Smooth muscle cell (in vitro differentiated cells): ENCODE data around the gene IRS1. TPM values are rescaled to one million over a fixed set of nuclear protein-coding genes. Genes with fewer than 3 reads are reported as not detected.

ENCODE experiments used
- DNase-seq: peaks from one replicate; lab custom pipeline; 2025; ENCODE audit not compliant: unreplicated experiment; lab: John Stamatoyannopoulos, UW
- H2AFZ ChIP-seq: fragments of 200-600 bp; sonication (generic); 2 replicates; pipeline ENCODE4 v1.6.0; 2016; ENCODE audit warnings: antibody characterized with exemption, low read depth, mild to moderate bottlenecking
- H3F3A ChIP-seq: fragments of 200-600 bp; sonication (generic); 2 replicates; pipeline ENCODE4 v1.6.0; 2017; ENCODE audit warnings: antibody characterized with exemption, low read depth
- H3K27ac ChIP-seq: fragments of 200-600 bp; sonication (generic); 2 replicates; pipeline ENCODE4 v1.5.1; 2016; ENCODE audit warnings: low read depth, mild to moderate bottlenecking
- H3K27me3 ChIP-seq: fragments of 200-600 bp; sonication (generic); 2 replicates; pipeline ENCODE4 v1.6.1; 2016; ENCODE audit warnings: low read depth, mild to moderate bottlenecking
- H3K36me3 ChIP-seq: fragments of 200-600 bp; sonication (generic); 2 replicates; pipeline ENCODE4 v1.5.1; 2016; ENCODE audit warnings: low read depth
- H3K4me1 ChIP-seq: fragments of 200-600 bp; sonication (generic); 2 replicates; pipeline ENCODE4 v1.5.1; 2016; ENCODE audit warnings: low read depth
- H3K4me2 ChIP-seq: fragments of 200-600 bp; sonication (generic); 2 replicates; pipeline ENCODE4 v1.6.0; 2016; ENCODE audit warnings: mild to moderate bottlenecking
- H3K4me3 ChIP-seq: fragments of 200-600 bp; sonication (generic); 2 replicates; pipeline ENCODE4 v1.5.1; 2016; ENCODE audit warnings: mild to moderate bottlenecking
- H3K79me2 ChIP-seq: fragments of 200-600 bp; sonication (generic); 2 replicates; pipeline ENCODE4 v1.6.0; 2016; ENCODE audit warnings: low read depth, mild to moderate bottlenecking
- H3K9ac ChIP-seq: fragments of 200-600 bp; sonication (generic); 2 replicates; pipeline ENCODE4 v1.6.0; 2016; ENCODE audit warnings: low read depth
- H3K9me3 ChIP-seq: fragments of 200-600 bp; sonication (generic); replicated peaks from 2 replicates; pipeline ENCODE4 v1.5.1; 2016; ENCODE audit warnings: low read depth
- H4K20me1 ChIP-seq: fragments of 200-600 bp; sonication (generic); 2 replicates; pipeline ENCODE4 v1.6.0; 2016; ENCODE audit warnings: low read depth
- CTCF ChIP-seq: fragments of 200-600 bp; sonication (generic); IDR thresholded peaks from 2 replicates; pipeline ENCODE4 v1.5.1; 2017; ENCODE audit warnings: borderline replicate concordance, mild to moderate bottlenecking, antibody characterized with exemption; ENCODE audit not compliant: insufficient read depth, poor library complexity, severe bottlenecking
- WGBS: methylation state at CpG from one replicate; pipeline ENCODE4 v1.1.7; 2016; ENCODE audit warnings: low lambda C conversion rate; 5-methylcytosine and 5-hydroxymethylcytosine counted together
- polyA plus RNA-seq: library from polyadenylated mRNA; unstranded; fragments of >200 nt; fragmentation: Nextera tagmentation; extraction: Ambion mirVana; gene quantifications from 2 replicates; pipeline ENCODE4 v1.2.1, GENCODE V29; 2016
- total RNA-seq: library from RNA; depleted of rRNA; stranded (reverse); fragments of >200 nt; gene quantifications from 2 replicates; pipeline ENCODE4 v1.2.3, GENCODE V29; 2014

IRS1 gene
- total and polyA plus RNA-seq, 2 experiments from 2014 or later, result 8.6 to 14.6 TPM

GRCh38 chr2:226796012-226796839 lies 3.4 kb downstream of the IRS1 start:
- DNase-seq, result no peak
- WGBS, result 96% methylated on average over 25 of the region's 25 CpGs

GRCh38 chr2:226795281-226796011 lies 4.2 kb downstream of the IRS1 start:
- peaks cover 38% of the 10 kb centered on the region for H4K20me1 ChIP-seq
- no peak for TF ChIP-seq CTCF
- H3F3A ChIP-seq, result no peaks in the 10 kb centered on the region
- H3K9ac ChIP-seq, result no peak overlapping the region
- no peak for DNase-seq
- H3K4me1 ChIP-seq, result peaks cover 29% of the 10 kb centered on the region
- 85% methylated on average over 26 of the region's 26 CpGs for WGBS
- H3K27ac ChIP-seq, result no peak overlapping the region
- H3K4me3 ChIP-seq, result peak overlapping the region; percentile 77
- no peaks in the 10 kb centered on the region for H3K36me3 ChIP-seq
- H3K27me3 ChIP-seq, result no peaks in the 10 kb centered on the region
- H3K79me2 ChIP-seq, result peaks cover 83% of the 10 kb centered on the region
- peak overlapping the region; percentile 90 for H3K4me2 ChIP-seq
- H2AFZ ChIP-seq, result no peak overlapping the region
- H3K9me3 ChIP-seq, result no peaks in the 10 kb centered on the region

More at GRCh38 chr2:226796012-226796839, 3.4 kb downstream of the IRS1 start:
- Histone ChIP-seq H3F3A (no peaks in the 10 kb centered on the region), H3K27ac (no peak overlapping the region), H3K4me2 (peak overlapping the region; percentile 90), H3K36me3 (no peaks in the 10 kb centered on the region), H3K27me3 (no peaks in the 10 kb centered on the region), H3K9ac (no peak overlapping the region), H2AFZ (no peak overlapping the region), H3K9me3 (no peaks in the 10 kb centered on the region), H3K79me2 (peaks cover 76% of the 10 kb centered on the region), H3K4me3 (peak overlapping the region; percentile 77), H3K4me1 (peaks cover 34% of the 10 kb centered on the region), H4K20me1 (peaks cover 38% of the 10 kb centered on the region)
- TF ChIP-seq CTCF, result no peak

- WGBS, result 47% methylated on average over 9 of the region's 9 CpGs
- H3K79me2 ChIP-seq, result peaks cover 90% of the 10 kb centered on the region
- H3K9ac ChIP-seq, result peak overlapping the region; percentile 83
- peaks cover 26% of the 10 kb centered on the region for H3K4me1 ChIP-seq
- H3F3A ChIP-seq, result no peaks in the 10 kb centered on the region
- peak overlapping the region; percentile 90 for H3K4me2 ChIP-seq
- no peak overlapping the region for H2AFZ ChIP-seq
- DNase-seq, result no peak
- peaks cover 40% of the 10 kb centered on the region for H4K20me1 ChIP-seq
- H3K27ac ChIP-seq, result peak overlapping the region; percentile 83
- H3K4me3 ChIP-seq, result peak overlapping the region; percentile 77
- H3K9me3 ChIP-seq, result no peaks in the 10 kb centered on the region
- no peak for TF ChIP-seq CTCF
- no peaks in the 10 kb centered on the region for H3K27me3 ChIP-seq
- no peaks in the 10 kb centered on the region for H3K36me3 ChIP-seq
These were observed 4.9 kb downstream of the IRS1 start for GRCh38 chr2:226794751-226795171.
